Measurements from ENCODE around the gene UNC13A.

Gene UNC13A

DNA sequence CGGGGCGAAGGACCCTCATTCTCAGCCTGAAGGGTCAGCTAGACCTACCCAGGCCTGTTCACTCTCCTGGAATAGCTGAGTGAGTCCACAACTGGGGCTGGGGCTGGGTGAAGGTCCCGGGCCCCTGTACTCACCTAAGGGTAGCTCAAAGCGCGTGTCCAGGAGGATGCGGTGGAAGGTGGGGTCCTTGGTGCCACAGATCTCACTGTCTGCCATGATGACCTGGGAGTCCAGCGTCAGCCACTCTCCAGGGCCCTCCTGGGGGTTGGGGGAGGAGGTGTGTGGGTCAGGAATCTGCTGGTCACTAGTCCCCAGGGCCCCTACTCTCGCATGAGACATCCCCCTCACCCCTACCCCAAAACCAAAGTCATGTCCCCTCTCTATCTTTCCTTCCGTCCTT is 18.7 kb downstream of the UNC13A start:
- DNase-seq (ENCODE audit: low spot score): no peak

DNA sequence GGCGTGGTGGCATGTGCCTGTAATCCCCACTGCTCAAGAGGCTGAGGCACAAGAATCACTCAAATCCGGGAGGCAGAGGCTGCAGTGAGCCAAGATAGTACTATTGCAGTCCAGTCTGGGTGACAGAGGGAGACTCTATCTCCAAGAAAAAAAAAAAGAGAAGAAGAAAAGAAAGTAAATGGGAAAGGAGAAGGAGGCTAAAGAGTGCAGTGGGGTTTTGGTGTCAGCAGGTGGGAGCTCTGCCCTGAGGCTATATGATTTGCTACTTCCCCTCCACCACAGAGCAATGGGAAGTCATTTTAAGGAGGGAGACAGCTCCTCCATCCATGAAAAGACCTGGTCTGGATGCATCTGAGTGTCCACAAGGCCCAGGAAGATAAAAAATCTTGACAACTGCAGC is 23.1 kb downstream of the UNC13A start:
- DNase-seq (ENCODE audit: low spot score): no peak

GRCh38 chr19:17659996-17660395 is 28.2 kb downstream of the UNC13A start:
- DNase-seq (ENCODE audit: low spot score): no peak

DNA sequence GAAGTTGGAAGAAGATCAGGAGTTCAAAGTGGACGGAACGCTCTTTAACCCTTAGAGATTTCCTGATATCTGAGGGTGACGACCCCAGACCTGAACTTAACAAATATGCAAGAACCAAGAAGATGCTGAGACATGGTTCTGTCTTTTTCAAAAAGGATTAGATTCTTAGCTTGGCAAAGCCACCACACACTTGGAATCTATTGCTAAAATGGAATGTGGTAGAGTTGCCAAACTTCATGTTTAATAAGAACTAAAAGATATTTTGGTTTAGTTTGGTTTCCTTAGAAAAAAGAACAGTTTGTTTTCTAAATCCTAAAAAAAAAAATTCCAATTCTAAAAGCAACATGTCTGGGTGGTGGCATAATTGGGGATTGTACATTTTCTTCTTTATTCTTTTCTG is 29.5 kb downstream of the UNC13A start:
- no peak for DNase-seq (ENCODE audit: low spot score)

DNA sequence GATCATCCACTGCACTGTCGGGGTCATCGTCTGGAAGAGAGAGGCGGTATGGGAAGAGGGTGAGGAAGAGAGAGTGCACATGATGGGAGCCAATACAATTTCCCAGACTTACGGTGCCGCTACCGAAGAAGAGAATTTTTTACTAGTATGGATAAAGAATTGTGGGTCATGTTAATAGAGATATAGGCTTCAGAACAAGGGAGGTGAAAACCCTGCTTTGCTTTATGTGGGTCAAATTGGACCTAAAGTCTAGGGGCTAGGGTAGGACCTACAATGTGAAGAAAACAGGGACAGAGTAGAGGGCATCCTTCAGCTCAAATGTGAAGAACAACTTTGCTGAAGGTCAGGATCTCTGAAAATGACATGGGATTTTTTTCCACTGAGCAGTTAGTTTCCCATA is 29.9 kb downstream of the UNC13A start:
- DNase-seq (ENCODE audit: low spot score): no peak

GRCh38 chr19:17656970-17657369 is 31.2 kb downstream of the UNC13A start:
- DNase-seq (ENCODE audit: low spot score): no peak

DNA sequence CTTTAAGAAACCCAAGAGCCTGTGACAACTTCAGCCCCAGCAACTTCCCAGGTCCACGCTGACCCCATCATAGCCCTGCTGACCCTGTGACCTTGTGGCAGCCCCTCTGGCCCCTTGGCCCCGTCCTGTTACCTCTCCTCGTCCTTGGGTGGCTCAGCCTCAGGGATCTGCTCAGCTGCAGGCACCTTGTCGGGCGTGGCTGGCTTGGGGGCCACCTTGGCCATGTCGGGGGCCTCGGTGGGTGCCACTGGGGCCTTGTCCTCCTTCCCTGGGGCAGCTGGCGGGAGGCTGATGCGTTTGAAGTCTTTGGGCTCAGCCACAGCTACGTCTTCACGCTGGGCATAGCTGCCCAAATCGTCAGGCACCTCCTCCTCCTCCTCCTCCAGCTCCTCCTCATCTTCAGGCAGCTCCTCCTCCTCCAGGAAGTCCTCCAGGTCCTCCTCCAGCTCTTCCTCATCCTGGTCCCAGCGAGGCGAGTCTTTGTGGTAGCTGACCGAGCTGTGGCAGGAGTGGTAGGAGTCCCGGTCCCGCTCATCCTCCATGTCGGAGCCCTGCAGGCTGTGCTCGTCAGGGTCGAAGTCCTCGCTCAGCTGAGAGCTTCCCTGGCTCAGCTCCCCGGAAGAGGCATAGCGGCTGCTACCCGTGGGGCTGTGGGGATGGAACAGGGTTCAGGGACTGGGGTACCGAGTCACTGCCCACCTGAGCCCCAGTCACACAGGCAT is 32.2 kb downstream of the UNC13A start:
- no peak for DNase-seq (ENCODE audit: low spot score)

GRCh38 chr19:17654993-17655392 is 33.2 kb downstream of the UNC13A start:
- DNase-seq (ENCODE audit: low spot score): no peak

DNA sequence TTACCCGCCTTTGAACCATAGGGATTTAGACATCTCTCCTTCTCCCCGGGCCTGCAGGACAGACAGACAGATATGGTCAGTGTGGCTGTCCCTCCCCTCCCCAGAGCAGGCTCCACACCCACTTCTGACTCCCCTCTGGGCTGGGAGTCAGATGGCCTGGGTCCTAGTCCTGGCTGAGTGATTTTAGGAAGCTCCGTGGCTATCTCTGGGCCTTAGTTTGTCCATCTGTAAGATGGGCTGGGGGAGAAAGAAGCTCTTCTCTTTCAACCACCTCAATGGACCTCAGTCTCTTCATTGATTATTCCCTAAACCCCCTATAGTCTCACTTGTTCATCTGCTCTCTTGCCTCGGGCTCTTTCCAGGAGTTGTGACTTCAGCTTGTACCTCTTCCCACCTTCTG is 35.5 kb downstream of the UNC13A start:
- no peak for DNase-seq (ENCODE audit: low spot score)

DNA sequence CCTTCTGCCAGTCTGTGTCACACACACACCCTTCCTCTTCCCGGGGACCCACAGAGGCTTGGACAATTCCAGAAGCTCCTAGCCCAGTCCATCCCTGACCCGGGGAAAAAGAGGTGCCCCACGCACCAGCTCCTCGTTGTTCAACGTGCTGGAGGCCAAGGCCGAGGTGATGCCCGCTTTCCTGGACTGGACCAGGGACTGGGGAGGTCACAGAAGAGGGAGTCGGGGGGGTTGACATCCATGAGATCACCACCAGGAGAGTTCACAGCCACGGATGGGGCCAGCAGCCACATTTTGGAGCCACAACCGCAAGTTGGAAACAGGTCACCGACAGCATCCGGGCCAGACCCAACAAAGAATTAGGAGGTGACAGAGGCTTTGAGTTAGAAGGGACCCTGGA is 39.4 kb downstream of the UNC13A start:
- no peak for DNase-seq (ENCODE audit: low spot score)

DNA sequence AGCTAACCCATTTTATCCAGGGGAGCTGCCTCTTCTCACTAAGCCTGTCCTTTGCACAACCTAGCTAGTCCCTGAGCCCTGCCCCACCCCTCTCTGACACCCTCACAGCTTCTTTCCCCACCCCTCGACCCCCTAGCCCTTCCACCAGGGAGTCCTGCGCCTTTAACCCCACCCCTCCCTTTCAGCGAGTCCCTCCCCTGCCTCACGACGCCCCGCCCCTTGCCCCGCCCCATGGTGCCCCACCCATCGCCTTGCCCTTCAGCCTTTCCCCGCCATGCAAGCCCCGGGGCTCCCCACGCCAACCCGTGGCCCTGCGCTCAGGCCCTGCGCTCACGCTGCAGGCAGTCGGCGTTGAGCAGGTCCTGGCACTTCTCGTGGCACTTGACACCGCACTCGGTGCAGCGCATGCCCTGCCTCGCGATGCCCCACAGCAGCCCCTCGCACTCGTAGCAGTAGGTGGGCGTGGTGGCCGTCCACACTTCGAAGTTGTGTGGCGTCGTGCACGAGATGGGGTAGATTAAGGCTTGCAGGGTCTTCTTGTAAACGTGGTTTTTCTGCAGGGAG is 40.0 kb downstream of the UNC13A start:
- no peak for DNase-seq (ENCODE audit: low spot score)

DNA sequence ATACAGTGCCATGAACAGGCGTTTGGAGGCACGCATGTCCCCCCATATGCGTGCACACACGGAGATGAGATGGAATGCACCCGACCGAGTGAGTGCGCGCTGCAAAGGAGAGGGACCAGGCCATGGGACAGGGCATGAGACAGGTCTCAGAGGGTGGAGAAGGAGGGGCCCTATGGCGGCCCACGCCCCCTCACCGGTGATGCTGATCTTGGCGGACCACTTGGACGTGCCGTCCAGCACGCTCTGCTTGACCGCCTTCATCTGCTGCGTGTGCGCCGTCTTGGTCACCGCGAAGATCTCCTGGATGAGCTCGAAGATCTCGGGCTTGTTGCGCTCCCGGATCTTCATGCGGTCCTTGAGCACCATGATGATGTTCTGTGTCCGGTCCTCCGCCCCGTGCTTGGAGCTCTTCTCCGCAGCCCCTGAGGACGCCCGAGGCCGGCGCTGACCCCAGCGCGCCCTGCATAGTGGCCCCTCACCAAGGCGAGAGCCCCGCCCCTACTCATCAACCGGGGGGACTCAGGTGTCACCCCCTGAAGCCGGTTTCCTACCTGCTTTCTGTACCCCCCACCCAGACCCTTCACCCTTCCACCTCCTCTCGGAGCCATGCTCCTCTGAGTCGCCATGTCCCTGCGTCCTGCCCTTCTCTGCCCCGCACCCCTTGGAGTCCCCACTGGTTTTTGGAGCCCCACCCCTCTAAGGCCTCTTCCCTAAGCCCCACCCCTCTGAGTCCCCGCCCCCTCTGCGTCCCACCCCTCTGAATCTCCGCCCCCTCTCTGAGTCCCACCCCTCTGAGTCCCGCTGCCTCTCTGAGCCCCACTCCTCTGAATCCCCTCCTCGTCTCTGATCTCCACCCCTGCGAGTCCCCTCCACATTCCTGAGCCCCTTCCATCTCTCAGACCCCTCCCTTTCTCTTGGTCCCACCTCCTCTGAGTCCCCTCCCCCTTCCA is 40.8 kb downstream of the UNC13A start:
- no peak for DNase-seq (ENCODE audit: low spot score)

DNA sequence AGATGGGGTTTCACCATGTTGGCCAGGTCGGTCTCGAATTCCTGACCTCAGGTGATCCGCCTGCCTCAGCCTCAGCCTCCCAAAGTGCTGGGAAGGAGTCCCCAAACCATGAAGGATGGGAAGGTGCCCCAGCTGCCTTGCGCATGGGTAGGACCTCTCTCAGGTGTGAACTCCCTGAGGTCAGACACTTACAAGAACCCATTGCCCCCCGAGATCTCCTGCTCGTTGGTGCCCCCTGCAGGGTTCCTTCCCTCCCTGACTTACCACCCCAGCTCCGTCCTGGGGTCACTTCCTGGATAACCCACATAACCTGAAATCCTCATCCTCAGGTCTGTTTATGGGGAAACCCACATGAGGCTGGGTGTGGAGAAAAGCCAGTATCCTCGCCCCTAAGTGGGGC is 41.7 kb downstream of the UNC13A start:
- DNase-seq (ENCODE audit: low spot score): no peak

GRCh38 chr19:17645339-17645963 is 42.7 kb downstream of the UNC13A start:
- no peak for DNase-seq (ENCODE audit: low spot score)

GRCh38 chr19:17642656-17643055 is 45.5 kb downstream of the UNC13A start:
- no peak for DNase-seq (ENCODE audit: low spot score)

GRCh38 chr19:17641846-17642245 is 46.3 kb downstream of the UNC13A start:
- no peak for DNase-seq (ENCODE audit: low spot score)

DNA sequence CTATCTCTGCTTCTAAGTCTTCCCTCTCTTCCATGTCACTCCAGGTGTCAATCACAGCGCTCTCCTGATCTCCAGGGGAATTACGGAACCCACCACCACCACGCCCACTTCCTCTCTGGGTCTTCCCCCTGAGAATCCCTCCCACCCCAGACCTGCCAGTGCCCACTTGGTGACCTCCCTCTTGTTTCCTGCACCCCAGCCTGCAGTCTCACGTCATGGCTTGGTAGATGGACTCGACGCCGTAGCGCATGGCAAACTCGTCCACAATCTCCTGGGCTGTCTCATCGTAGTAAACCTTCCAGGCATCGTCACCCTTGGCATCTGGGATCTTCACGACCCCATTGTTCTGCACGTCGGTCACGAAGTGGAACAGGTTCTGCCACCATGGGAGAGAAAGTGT is 47.0 kb downstream of the UNC13A start:
- no peak for DNase-seq (ENCODE audit: low spot score)

GRCh38 chr19:17633700-17634099 is 54.5 kb downstream of the UNC13A start:
- DNase-seq (ENCODE audit: low spot score): no peak

DNA sequence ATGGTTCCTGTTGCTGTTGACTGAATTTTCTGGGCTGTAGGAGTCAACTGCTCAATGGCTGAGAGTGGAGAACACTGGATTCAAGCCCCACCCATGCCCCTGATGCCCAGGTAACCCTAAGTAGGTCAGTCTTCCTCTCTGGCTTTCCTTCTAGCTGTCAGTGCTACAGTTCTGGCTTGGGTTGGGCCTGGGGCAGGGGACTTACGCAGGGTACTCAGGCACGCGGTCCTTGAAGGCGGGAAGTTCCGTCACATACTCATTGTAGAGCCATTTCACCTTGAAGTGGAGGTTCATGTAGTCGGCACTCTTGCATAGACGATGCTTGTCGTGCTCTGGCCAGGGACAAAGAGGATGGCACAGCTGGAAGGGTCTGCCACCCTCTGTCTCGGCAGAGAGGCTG is 55.6 kb downstream of the UNC13A start:
- DNase-seq (ENCODE audit: low spot score): no peak

GRCh38 chr19:17629760-17630159 is 58.4 kb downstream of the UNC13A start:
- no peak for DNase-seq (ENCODE audit: low spot score)

DNA sequence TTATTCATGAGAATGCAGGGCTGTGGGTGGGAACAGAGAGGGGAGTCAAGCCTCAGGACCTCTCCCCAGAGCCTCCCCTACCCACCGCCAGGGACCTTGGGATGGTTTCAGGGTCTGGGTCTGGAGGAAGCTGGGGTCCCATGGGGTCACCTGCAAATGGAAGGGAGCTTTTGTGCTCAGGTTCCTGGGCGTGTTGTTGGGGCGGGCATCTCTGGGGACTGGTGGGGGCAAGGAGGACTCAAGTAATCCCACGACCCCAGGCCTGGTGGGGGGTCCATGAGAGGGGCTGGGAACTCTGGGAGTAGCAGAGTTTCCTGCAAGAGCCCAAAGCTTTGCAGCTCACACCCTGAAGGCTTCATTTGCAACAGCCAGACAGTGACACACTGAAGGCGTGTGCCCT is 60.2 kb downstream of the UNC13A start:
- DNase-seq (ENCODE audit: low spot score): no peak

DNA sequence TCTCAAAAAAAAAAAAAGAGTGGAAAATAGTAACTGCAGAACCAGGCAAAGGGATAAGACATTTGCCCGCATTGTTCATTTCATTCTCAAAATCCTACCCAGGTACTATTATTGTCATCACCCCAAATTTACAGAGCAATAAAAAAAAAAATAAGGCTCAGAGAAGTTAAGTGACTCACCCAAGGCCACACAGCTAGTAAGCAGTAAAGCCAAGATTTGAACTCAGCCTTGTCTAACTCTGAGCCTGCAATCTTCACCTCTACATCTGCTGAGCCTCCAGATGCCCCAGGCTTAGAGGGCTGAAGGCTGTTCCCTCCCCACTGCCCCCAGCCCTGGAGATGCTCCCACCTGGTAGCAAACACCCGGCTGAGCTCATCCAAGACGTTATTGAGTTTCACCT is 61.0 kb downstream of the UNC13A start:
- no peak for DNase-seq (ENCODE audit: low spot score)

Data from cerebellar cortex (tissue), 1 donor.